GM18858 (cell line): ENCODE results near the gene FAM90A1.
"Not testable (repeated sequence)": the region's sequence is repeated elsewhere in the genome, so short reads cannot be mapped to it uniquely, and the experiment has no call there.

Experiments used
- ATAC-seq: cut with Tn5 transposase; IDR thresholded peaks from one replicate; pipeline ENCODE4 v1.9.1; 2021; ENCODE audit not compliant: unreplicated experiment

FAM90A1 gene, protein sequence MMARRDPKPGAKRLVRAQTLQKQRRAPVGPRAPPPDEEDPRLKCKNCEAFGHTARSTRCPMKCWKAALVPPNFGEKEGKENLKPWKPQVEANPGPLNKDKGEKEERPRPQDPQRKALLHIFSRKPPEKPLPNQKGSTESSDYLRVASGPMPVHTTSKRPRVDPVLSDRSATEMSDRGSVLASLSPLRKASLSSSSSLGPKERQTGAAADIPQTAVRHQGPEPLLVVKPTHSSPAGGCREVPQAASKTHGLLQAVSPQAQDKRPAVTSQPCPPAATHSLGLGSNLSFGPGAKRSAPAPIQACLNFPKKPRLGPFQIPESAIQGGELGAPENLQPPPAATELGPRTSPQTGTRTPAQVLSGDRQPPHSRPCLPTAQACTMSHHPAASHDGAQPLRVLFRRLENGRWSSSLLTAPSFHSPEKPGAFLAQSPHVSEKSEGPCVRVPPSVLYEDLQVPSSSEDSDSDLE

DNA sequence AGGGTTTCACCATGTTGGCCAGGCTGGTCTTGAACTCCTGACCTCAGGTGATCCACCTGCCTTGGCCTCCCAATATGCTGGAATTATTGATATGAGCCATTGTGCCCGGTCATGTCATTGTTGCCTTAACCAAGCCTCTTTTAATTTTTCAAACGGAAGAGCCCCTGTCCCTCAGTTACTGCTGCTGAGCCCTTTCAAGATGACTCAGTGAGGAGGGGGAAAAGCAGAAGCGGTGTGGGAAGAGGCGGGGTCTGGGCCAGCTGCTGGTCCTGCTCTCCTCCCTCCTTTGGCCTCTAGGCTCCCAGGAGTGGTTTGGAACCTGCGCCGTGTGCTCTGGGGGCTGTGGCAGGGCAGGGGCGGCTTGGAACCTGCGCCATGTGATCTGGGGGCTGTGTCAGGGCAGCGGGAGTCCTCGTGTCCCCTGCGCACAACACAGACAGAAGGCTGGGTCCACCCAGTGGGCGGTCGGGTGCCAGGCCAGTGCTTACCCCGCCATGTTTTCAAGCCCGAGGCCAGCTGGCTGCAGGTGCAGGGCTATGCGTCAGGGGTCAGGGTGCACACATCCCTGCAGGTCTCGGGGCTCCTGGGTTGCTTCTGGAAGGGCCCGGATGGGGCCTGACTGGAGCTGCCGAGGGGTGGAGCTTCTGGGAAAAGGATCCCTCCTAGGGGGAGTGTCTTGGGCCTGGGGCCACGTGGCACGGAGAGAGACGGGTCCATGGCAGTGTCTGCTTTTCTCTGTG is at the start of gene FAM90A1:
FAM90A1 (minus strand) TSS at position 627 of the 740 bp plus-strand sequence. CDS start 2,786 bp downstream, outside the sequence.
- not testable (repeated sequence) for ATAC-seq

DNA sequence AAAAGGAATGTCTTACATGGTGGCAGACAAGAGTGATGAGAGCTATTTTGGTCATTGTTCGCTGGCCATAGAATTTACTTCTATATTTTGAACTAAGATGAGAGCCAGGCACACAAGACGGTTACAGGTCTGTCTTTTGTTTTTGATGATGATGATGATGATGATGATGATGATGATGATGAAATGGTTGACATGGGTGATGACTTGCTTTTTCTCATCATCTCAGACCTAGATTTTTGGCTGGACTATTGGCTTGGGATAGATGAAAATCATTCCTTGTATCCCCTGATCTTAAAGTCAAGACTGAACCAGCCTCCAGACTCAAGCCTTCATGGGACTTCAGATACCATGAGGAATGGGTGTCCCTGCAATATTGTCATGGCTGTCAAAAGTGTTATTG is 49.0 kb upstream of the FAM90A1 start:
- not testable (repeated sequence) for ATAC-seq

- ATAC-seq: not testable (repeated sequence)
Measured at GRCh38 chr12:8266706-8267105, 39.3 kb upstream of the FAM90A1 start.

DNA sequence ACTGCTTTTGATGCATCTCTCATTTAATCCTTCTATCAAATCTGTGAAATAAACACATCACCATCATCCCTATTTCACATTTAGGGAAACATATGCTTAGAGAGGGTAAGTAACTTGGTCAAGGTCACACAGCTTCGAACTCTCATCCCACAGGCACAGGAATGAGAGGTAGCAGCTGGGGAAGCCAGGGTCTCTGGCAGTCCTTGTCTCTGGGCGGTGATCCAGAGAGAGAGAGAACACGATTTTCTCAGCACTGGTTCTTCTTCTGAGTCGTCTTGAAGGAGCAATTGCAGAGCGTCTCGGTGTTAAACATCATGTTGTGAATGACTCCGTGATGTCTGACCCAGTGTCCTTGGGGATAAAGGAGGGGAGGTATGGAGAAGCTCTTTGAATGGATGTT is 36.8 kb upstream of the FAM90A1 start:
- not testable (repeated sequence) for ATAC-seq

GRCh38 chr12:8261111-8261554 is 33.7 kb upstream of the FAM90A1 start:
- ATAC-seq: not testable (repeated sequence)

DNA sequence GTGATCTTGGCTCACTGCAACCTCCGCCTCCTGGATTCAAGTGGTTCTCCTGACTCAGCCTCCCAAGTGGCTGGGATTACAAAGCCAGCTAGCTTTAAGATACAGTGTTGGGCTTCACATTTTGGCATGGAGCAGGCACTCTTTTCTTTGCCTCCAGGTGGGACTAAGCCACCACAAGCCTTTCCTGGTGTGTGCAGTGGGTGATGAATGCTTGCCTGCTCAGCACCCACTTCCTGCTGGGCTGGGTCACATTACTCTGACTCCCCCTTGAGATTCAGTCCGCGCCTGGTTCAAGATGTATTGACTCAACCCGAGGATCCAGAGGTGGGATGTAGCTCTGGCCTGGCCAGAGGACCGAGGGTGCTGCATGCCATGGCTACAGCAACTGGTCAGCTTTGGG is 28.9 kb upstream of the FAM90A1 start:
- not testable (repeated sequence) for ATAC-seq

- ATAC-seq: not testable (repeated sequence)
Measured at GRCh38 chr12:8254705-8255104, 27.3 kb upstream of the FAM90A1 start.

- not testable (repeated sequence) for ATAC-seq
Measured at GRCh38 chr12:8252056-8252818, 24.8 kb upstream of the FAM90A1 start.

DNA sequence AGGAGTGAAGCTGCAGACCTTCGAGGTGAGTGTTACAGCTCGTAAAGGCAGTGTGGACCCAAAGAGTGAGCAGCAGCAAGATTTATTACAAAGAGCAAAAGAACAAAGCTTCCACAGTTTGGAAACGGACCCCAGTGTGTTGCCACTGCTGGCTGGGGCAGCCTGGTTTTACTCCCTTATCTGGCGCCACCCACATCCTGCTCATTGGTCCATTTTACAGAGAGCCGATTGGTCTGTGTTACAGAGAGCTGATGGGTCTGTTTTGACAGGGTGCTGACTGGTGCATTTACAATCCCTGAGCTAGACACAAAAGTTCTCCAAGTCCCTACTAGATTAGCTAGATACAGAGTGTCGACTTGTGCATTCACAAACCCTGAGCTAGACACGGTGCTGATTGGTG is 24.2 kb upstream of the FAM90A1 start:
- not testable (repeated sequence) for ATAC-seq

DNA sequence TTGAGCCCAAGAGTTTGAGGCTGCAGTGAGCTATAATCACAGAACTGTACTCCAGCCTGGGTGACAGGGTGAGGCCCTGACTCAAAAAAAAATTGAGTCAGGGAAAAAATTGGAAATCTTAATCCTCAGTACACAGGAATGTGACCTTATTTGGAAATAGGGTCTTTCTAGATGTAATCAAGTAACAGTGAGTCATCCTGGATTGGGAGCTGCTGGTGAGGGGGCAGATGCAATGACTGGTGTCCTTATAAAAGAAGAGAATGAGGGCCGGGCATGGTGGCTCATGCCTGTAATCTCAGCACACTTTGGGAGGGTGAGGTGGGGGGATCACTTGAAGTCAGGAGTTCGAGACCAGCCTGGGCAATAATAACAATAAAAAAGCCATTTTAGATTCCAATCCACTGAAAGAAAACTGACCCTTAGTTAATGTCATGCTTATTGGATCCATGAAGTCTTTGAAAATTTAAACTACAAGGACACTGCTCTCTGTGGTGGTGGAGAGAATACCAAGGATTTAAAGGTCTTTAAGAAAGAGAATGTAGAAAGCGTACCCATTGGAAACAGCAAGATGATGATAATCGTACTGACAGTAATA is 19.6 kb upstream of the FAM90A1 start:
- not testable (repeated sequence) for ATAC-seq

DNA sequence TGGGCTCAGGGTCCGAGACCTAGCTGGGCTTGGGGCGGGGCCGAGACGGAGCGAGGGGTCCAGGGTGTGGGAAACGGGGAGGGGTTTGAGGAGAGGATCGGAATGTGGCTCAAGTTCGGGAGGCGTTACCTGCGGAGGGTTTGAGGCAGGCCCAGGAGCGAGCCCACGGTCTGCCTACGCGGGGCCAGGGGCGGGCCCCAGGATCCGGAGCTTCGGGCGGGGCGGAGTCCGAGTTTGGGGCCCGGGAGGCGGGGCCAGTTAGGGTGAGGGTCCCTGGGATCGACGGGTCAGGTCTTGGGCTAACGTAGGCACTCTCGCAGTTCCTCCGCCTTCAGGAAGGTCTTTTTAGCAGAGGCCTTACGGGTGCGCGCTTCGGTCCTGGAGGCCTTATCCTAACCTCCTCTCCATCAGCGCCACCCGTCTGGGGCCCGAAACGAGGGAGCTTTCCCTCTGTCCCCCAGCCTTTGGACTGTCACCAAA is 16.3 kb upstream of the FAM90A1 start:
- not testable (repeated sequence) for ATAC-seq

DNA sequence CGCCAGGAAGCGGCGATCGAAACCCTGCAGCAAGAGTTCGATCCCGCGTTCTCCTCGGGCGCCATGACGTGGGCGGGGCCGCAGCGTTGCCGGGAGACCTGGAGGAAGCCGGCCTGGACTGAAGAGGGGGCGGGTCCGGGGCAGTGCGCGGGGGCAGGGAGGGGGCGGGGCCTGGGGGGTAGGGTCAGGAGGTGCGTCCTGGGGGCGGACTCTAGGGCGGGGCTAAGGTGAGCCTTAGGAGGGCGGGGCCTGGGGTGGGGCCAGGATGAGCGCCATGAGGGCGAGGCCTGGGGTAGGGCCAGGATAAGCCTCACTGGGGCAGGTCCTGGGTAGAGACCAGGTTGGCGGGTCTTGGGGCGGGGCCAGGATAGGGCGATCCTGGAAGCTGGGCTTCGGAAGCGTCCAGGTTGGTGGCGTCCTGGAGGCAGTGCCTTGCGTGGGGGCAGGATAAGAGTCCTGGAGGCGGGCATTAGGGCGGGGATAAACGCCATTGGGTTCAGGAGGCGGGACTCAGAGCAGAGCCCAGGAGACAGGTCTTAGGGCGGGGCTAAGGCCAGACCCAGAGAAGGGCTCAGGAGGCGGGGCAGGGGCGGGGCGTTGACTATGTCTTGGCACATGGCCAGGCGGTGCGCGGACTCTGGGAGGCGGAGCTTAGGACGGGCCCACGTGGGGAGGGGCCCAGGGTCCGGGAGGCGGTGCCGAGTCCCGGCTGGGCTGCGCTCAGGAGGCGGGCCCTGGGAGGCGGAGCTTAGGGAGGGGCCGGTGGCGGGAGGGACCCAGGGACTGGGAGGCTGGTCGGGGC is 15.7 kb upstream of the FAM90A1 start:
- not testable (repeated sequence) for ATAC-seq

DNA sequence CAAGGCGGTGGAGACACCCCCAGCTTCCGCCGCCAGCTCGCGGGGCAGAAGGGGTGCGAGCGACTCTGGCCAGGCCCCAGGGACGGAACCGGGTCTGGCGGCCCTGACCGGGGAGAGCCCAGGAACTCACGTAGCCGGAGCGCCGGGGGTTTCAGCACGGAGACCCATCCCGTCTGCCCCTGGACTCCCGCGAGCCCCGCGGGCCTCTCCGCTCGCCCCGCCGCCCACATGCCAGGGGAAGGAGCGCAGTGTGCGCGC is 15.1 kb upstream of the FAM90A1 start:
- not testable (repeated sequence) for ATAC-seq

- ATAC-seq: not testable (repeated sequence)
Measured at GRCh38 chr12:8241917-8242621, 14.7 kb upstream of the FAM90A1 start.

- not testable (repeated sequence) for ATAC-seq
Measured at GRCh38 chr12:8240340-8241114, 13.1 kb upstream of the FAM90A1 start.

- not testable (repeated sequence) for ATAC-seq
Measured at GRCh38 chr12:8237031-8237430, 9.6 kb upstream of the FAM90A1 start.

- ATAC-seq: not testable (repeated sequence)
Measured at GRCh38 chr12:8235316-8236157, 8.1 kb upstream of the FAM90A1 start.

DNA sequence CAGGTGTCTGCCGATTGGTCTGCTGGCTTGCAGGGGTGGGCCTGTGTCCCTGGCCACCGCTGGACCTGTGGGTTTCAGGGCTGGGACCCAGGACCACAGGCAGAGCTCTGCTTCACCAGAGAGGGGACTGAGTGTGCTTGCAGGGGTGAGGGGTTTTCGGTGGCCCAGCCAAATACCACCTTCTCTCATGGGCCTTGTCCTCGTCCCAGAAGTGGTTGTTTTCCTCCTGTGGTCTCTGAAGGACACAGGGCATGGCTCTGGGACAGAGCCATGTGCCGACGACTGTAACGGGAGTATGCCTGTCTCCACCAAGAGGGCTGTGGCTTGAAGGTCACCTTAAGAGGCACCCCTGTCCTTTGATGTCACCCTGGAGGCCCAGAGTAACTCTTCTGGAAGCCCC is 7.3 kb upstream of the FAM90A1 start:
- ATAC-seq: not testable (repeated sequence)
